NCI-H1436 treated with DMSO at 0.1 percent for 48 hours (cell line): ENCODE measurements around the gene CREB3L2.
"Not testable (repeated sequence)": the region's sequence is repeated elsewhere in the genome, so short reads cannot be mapped to it uniquely, and the experiment has no call there.

Source experiments
- DNase-seq: peaks from one replicate; lab custom pipeline; 2025; lab: John Stamatoyannopoulos, UW

Gene CREB3L2

DNA sequence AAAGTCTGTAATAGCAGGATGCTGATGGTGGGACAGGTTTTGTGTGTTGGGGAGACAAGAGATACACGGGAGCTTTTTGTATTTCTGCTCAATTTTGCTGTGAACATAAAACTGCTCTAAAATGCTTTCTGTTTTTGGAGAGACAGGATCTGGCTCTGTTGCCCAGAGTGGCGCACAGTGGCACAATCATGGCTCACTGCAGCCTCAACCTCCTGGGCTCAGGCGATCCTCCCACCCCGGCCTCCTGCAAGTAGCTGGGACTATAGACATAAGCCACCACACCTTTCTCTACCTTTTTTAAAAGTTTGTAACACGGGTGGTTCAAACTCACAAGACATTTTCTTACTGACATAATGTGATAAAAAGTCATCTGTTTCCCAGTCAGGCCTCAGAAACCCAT lies 14.3 kb downstream of the CREB3L2 start:
- no peak for DNase-seq

DNA sequence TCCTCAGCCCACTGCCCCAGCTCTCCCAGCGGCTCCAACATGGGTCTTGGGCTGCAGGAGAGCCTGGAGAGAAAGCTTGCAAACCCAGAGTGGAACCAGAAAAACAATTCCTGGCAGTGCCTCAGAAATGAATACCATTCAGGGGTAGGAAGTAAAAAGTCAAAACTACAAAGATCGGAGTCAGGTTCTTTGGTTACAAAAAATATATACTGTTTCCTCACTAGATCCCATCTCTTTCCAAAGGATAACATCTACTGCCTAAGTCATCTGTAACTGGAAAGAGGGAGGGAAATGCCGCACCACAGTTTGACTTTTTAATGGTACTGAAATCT lies 14.9 kb downstream of the CREB3L2 start:
- no peak for DNase-seq

GRCh38 chr7:137986252-137987017 lies 15.5 kb downstream of the CREB3L2 start:
- DNase-seq: no peak

- DNase-seq: no peak
Measured at GRCh38 chr7:137985897-137986251, 16.0 kb downstream of the CREB3L2 start.

DNA sequence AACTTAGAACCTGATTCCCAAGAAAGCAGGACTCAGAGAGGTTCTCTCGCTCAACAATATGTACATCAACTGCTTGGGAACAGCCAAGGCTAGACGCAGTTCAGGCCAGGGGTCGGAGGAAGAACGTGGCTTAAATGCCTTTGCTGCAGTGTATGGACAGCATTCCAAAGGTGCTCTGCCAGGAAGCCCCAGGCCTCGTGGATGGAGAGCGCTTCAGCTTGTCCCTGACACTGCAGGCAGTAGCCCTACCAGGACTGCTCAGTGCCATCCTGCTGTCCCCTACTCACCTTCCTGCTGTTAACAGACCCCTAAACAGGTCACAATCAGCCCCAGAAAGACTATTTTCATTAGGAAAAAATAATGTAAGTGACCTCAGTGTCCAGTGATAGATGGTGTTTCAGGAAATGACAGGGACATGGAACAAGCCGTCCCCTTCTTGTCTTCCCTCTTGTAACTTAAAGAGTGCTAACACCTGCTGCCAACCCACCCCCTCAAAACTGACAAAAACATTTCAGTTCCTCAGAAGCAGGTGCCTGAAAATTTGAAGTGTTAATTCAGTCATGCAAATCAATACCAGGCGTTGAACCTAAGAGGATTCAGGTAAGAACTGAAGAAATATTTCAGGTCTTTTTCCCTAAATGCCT lies 16.5 kb downstream of the CREB3L2 start:
- DNase-seq: no peak

GRCh38 chr7:137984181-137985041 lies 17.5 kb downstream of the CREB3L2 start:
- no peak for DNase-seq

GRCh38 chr7:137983323-137984008 lies 18.4 kb downstream of the CREB3L2 start:
- DNase-seq: no peak

DNA sequence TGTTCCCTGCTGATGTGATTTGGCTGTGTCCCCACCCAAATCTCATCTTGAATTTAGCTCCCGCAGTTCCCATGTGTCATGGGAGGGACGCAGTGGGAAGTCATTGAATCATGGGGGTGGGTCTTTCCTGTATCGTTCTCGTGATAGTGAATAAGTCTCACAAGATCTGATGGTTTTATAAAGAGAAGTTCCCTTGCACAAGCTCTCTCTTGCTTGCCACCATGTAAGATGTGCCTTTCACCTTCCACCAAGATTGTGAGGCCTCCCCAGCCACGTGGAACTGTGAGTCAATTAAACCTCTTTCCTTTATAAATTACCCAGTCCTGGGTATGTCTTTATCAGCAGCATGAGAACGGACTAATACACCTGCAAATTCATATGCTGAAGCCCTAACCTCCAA lies 19.5 kb downstream of the CREB3L2 start:
- DNase-seq: not testable (repeated sequence)

- DNase-seq: no peak
Measured at GRCh38 chr7:137981668-137982067, 20.2 kb downstream of the CREB3L2 start.

GRCh38 chr7:137981175-137981574 lies 20.7 kb downstream of the CREB3L2 start:
- no peak for DNase-seq

DNA sequence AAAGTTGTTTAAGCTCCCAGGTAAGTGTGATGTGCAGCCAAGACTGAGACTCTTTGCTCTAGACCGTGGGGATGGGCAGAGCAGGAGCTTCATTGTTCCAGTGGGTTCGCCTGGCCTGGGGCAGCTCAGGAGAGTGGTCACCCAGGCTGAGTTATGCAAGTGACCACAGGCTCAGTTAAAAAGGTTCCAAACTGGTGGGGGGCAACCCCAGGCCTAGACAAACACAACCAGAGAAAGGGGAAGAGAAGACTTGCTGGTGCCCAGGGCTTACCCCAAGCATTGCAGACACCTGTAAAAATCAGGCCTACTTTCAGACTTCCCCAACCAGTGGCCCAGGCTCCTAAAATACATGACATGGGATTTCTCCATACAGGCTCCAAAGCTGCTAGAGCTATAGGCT lies 21.6 kb downstream of the CREB3L2 start:
- no peak for DNase-seq

DNA sequence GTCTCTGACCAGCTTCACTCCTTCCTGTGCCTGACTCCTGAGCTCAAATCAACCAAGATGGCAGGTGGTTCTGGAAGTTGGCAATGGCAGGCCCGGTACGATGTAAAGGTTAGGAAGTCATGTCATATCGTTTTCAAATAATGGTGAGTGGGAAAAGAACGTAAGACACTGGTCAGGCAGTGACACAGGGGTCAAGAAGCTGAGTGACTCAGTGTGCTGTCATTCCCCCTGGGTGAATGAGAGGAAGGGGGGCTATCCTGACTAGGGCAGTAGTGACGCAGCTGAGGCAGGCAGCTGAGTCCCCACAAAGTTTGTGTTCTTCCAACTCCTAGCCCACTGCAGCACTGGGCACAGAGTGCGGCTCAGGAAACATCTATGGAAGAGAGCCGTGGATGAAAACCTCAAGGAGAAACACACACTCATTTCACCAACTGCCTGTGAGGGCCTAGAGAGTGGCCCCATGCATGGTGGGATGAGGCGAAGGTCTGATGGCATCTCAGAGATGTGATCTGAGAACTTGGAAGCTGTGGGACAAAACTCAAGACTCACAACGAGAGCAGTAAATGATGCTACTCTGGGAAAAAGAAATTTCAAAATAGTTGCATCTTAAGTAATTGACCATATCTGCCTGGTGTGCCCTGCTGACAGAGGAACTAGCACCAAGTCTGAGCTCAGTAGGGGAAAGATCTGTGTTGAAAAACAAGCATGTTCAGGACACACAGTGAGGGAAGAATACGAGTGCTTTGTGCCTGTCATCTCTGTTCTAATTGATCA lies 23.2 kb downstream of the CREB3L2 start:
- DNase-seq: no peak

DNA sequence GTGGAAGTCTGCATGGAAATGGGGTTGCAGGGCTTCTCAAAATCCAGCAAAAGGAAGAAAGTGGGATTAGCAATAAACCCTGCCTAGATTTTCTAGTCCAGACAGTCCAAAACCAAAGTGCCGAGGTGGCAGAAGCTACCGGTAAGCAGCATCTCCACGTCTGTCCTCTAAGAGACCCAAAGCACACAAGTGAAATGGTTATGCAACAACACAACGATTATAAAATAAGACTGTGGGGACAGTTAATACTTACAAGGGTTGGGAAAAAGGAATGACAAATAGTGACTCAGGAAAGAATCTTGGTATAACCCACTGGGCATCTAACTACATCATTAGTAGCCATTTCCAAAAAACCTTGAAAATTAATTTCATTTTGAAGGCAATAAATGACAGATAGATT lies 24.7 kb downstream of the CREB3L2 start:
- DNase-seq: no peak

DNA sequence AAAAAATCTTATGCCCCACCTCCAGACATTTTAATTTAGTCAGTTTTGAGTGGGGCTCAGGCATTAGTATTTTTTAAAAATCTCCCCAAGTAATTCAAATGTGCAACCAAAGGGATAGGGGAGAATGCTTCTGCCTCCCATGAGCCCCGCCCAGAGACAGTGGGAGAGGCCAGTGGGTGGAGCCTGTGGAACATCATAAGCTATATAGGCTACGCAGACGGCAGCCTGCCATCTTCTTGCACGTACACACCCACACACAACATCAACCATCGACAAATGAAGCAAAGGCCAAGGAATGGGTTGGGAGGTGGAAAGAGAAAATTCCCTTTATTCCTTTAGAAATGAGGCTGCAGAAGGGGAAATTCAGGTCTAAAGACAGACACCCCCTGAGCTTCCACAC lies 25.2 kb downstream of the CREB3L2 start:
- no peak for DNase-seq

DNA sequence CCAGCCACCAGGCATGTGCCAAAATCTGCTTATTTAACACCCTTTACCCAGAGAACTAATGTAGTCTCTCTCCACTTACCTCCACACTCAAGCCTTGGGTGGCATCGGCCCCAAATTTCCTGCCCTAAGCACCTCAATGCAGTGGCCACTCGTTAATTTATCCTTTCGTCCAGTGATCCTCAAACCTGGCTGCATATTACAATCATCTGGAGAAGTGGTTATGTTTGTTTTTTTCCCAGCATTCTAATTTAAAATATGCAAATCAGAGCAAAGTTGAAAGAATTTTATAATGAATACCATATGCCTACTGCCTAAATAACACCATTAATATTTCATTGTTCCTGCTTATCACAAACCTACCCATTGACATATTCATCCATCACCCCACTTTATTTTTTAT lies 25.7 kb downstream of the CREB3L2 start:
- DNase-seq: no peak

DNA sequence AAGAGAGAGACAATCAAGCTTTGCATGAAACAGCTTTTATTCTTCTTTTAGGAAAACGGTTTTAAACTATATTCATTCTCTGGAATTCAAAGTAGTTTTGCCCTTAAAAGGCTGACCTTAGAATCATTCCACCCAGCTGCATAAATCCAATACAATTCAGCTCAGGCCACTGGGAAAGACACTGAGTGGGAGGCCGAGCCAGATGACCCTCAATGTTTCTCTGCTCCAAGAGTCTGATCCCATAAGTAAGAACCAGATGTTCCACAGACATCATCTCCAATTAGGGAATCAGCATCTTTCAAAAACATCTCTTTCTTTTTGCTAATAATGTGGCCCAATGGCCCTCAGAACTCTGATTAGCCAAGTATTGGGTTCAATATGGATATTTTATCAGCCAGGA lies 26.1 kb downstream of the CREB3L2 start:
- no peak for DNase-seq

DNA sequence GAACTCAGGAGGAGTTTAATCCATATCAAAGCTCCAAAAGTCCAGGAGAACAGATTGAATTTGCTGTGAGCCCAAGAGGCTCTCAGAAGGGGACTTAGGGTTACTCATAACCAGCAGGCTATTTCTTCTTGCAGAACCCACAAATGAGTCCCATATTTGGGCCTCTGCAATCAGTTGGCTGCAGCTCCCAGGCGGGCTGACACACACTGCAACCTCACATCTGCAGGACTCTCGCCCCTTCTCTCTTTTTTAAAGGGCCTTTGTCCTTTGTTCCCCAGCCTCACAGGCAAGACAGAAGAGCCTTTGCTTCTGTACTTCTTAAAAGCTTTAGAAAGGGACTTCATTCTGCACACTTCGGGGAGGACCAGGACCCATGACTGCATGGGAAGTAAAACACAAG lies 26.7 kb downstream of the CREB3L2 start:
- DNase-seq: no peak

- DNase-seq: no peak
Measured at GRCh38 chr7:137974766-137975165, 27.1 kb downstream of the CREB3L2 start.

- no peak for DNase-seq
Measured at GRCh38 chr7:137970253-137970975, 31.5 kb downstream of the CREB3L2 start.

- no peak for DNase-seq
Measured at GRCh38 chr7:137969828-137970227, 32.1 kb downstream of the CREB3L2 start.

- no peak for DNase-seq
Measured at GRCh38 chr7:137968890-137969289, 33.0 kb downstream of the CREB3L2 start.
